ENCODE data around the gene WSCD2.

The WSCD2 gene

DNA sequence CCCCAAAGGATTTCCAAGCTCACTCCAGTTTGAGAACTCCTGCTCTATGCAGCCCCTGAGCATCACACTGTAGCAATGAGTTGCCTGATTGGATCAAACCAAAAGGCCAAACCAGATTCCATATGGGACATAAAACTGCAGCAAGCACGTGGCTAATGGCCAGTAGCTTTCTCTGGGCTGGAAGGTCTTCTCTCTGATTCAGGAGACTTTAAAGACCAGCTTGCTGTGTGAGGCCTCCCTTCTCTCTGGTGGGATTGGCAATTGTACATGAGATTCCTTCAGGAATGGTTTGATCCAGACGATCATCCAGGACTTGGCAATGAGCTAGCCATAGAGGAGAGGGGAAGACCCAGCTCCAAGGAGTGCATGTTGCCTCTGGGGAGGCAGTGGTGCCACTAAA lies 50.2 kb downstream of the WSCD2 start:
- Mint-ChIP-seq H3K27ac (ENCODE audit: low read depth) (no peak overlapping the region), H3K36me3 (ENCODE audit: insufficient read depth) (no peaks in the 10 kb centered on the region), H3K9me3 (no peaks in the 10 kb centered on the region), H3K27me3 (no peaks in the 10 kb centered on the region), H3K4me3 (no peak overlapping the region), H3K4me1 (no peaks in the 10 kb centered on the region)
- ATAC-seq (replicated peaks; ENCODE audit: extremely low read depth, poor library complexity, severe bottlenecking) (no peak), DNase-seq (ENCODE audit: low spot score in 2 of 2) (no peak)

DNA sequence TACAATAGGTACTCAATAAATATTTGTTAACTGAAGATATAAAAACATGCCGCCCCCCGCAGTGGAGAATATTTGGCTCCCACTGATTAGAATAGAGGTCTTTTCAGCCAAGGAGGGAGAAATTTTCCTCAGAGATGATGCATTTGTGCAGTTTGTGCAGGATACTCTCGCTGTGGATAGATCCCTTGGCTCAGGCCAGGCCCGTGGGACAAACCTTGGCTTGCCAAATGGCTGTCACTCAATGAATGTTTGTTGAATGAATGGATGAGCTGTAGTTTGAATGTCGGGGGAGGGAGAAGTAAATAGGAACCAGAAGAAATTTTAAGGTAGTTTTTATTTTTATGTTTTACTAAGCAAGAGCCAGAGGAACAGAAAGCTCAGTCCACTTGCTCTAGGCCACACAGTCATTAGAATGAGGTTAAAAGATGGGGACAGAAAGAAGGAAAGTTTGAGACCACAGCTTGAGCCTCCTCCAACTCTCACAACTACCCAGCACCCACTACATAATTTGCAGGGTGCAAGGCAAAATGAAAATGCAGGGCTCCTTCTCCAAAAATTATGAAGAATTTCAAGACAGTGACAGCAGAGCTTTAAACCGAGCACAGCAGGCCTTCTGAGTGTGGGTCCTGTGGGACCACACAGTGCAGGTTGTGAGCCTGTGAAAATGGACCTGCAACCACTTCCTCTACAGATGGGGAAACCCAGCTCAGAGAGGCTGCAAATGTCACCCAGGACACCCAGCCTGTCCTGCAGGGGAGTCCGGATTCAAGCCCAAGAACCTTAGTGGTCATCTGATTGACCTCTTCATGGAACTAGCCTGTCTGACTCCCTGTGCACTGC lies 51.4 kb downstream of the WSCD2 start:
- Mint-ChIP-seq H3K27me3 (no peaks in the 10 kb centered on the region), H3K27ac (ENCODE audit: low read depth) (no peak overlapping the region), H3K4me3 (no peak overlapping the region), H3K9me3 (no peaks in the 10 kb centered on the region), H3K36me3 (ENCODE audit: insufficient read depth) (no peaks in the 10 kb centered on the region), H3K4me1 (no peaks in the 10 kb centered on the region)
- DNase-seq (ENCODE audit: low spot score in 2 of 2) (no peak), ATAC-seq (replicated peaks; ENCODE audit: extremely low read depth, poor library complexity, severe bottlenecking) (no peak)

- no peaks in the 10 kb centered on the region for H3K9me3 Mint-ChIP-seq
- H3K27ac Mint-ChIP-seq (ENCODE audit: low read depth), result no peak overlapping the region
- H3K27me3 Mint-ChIP-seq, result peaks cover 4% of the 10 kb centered on the region
- no peaks in the 10 kb centered on the region for H3K36me3 Mint-ChIP-seq (ENCODE audit: insufficient read depth)
- no peak for ATAC-seq (replicated peaks; ENCODE audit: extremely low read depth, poor library complexity, severe bottlenecking)
- no peak for DNase-seq (ENCODE audit: low spot score in 2 of 2)
- H3K4me1 Mint-ChIP-seq, result no peaks in the 10 kb centered on the region
- H3K4me3 Mint-ChIP-seq, result no peak overlapping the region
Observed at GRCh38 chr12:108181095-108181454, 52.0 kb downstream of the WSCD2 start.

DNA sequence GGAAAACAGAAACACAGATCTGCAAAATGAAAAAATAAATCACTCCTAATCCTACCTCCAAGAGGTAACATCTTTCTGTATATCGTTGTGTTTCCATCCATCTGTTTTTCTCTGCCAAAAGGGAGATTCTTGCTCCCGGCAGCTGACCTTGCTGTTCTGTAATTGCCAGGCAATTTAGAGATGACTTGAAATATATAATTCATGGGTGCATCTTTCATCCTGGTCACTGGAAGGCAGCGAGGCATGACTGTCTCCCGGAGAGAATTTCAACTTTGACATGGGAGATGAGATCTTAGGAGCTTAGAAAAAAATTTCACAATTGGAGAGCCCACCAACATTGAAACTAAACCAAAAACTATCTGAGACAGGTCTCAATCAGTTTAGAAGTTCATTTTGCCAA lies 53.0 kb downstream of the WSCD2 start:
- Mint-ChIP-seq H3K4me1 (no peaks in the 10 kb centered on the region), H3K9me3 (no peaks in the 10 kb centered on the region), H3K27ac (ENCODE audit: low read depth) (no peak overlapping the region), H3K36me3 (ENCODE audit: insufficient read depth) (no peaks in the 10 kb centered on the region), H3K27me3 (peaks cover 10% of the 10 kb centered on the region), H3K4me3 (no peak overlapping the region)
- DNase-seq (ENCODE audit: low spot score in 2 of 2), result no peak
- ATAC-seq (replicated peaks; ENCODE audit: extremely low read depth, poor library complexity, severe bottlenecking), result no peak

- H3K4me1 Mint-ChIP-seq, result no peaks in the 10 kb centered on the region
- no peak overlapping the region for H3K4me3 Mint-ChIP-seq
- no peaks in the 10 kb centered on the region for H3K9me3 Mint-ChIP-seq
- peaks cover 27% of the 10 kb centered on the region for H3K27me3 Mint-ChIP-seq
- DNase-seq (ENCODE audit: low spot score in 2 of 2), result no peak
- ATAC-seq (replicated peaks; ENCODE audit: extremely low read depth, poor library complexity, severe bottlenecking), result no peak
- no peaks in the 10 kb centered on the region for H3K36me3 Mint-ChIP-seq (ENCODE audit: insufficient read depth)
- H3K27ac Mint-ChIP-seq (ENCODE audit: low read depth), result no peak overlapping the region
Observed at GRCh38 chr12:108185002-108185401, 55.9 kb downstream of the WSCD2 start.

GRCh38 chr12:108187831-108188230 lies 58.7 kb downstream of the WSCD2 start:
- ATAC-seq (replicated peaks; ENCODE audit: extremely low read depth, poor library complexity, severe bottlenecking) (no peak), DNase-seq (ENCODE audit: low spot score in 2 of 2) (no peak)
- Mint-ChIP-seq H3K27me3 (peaks cover 45% of the 10 kb centered on the region), H3K4me3 (no peak overlapping the region), H3K9me3 (no peaks in the 10 kb centered on the region), H3K36me3 (ENCODE audit: insufficient read depth) (no peaks in the 10 kb centered on the region), H3K27ac (ENCODE audit: low read depth) (no peak overlapping the region), H3K4me1 (no peaks in the 10 kb centered on the region)

GRCh38 chr12:108190529-108190928 lies 61.4 kb downstream of the WSCD2 start:
- no peak for ATAC-seq (replicated peaks; ENCODE audit: extremely low read depth, poor library complexity, severe bottlenecking)
- Mint-ChIP-seq H3K4me3 (no peak overlapping the region), H3K4me1 (no peaks in the 10 kb centered on the region), H3K27ac (ENCODE audit: low read depth) (no peak overlapping the region), H3K36me3 (ENCODE audit: insufficient read depth) (no peaks in the 10 kb centered on the region), H3K27me3 (peaks cover 45% of the 10 kb centered on the region), H3K9me3 (no peaks in the 10 kb centered on the region)
- no peak for DNase-seq (ENCODE audit: low spot score in 2 of 2)

DNA sequence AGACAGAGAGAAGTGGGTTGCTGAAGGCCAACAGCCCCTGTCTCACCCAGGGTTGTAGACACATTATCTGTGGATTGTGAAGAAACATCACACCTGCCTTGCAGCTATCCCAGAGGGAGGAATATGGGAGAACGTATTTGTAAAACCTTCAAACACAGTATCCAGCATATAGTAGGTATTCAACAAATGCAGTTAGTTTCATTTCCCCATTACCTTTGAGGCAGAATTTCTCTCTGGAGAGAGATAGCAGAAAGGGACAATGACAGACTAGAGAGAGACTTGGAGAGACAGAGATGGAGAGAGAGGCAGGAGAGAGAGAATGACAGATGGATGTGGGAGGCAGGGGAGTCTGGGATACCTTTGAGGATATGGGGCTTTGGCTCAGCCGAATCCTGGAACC lies 62.0 kb downstream of the WSCD2 start:
- no peaks in the 10 kb centered on the region for H3K36me3 Mint-ChIP-seq (ENCODE audit: insufficient read depth)
- no peaks in the 10 kb centered on the region for H3K4me1 Mint-ChIP-seq
- H3K9me3 Mint-ChIP-seq, result no peaks in the 10 kb centered on the region
- ATAC-seq (replicated peaks; ENCODE audit: extremely low read depth, poor library complexity, severe bottlenecking), result no peak
- no peak overlapping the region for H3K27ac Mint-ChIP-seq (ENCODE audit: low read depth)
- H3K4me3 Mint-ChIP-seq, result no peak overlapping the region
- no peak for DNase-seq (ENCODE audit: low spot score in 2 of 2)
- peaks cover 40% of the 10 kb centered on the region for H3K27me3 Mint-ChIP-seq

DNA sequence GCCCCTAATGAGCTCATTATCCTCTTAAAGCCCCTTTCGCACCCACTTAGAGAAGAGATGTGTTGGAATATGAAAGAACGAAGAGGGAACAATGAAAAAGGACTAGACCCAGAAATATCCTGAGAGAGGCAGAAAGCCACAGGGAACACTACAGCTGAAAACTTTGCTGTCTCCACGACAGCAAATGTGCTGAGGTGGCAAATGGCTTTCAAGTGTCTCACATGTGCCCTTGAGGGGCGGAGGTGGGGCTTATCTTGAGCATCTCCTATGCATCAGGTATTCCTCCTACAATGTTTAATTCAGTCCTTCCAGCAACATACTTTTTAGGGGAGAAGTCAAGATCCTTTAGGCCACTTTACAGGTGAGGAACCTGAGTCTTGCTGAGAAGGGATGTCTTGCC lies 62.9 kb downstream of the WSCD2 start:
- Mint-ChIP-seq H3K4me3 (no peak overlapping the region), H3K4me1 (no peaks in the 10 kb centered on the region), H3K27me3 (peaks cover 35% of the 10 kb centered on the region), H3K36me3 (ENCODE audit: insufficient read depth) (no peaks in the 10 kb centered on the region), H3K9me3 (no peaks in the 10 kb centered on the region), H3K27ac (ENCODE audit: low read depth) (no peak overlapping the region)
- ATAC-seq (replicated peaks; ENCODE audit: extremely low read depth, poor library complexity, severe bottlenecking) (no peak), DNase-seq (ENCODE audit: low spot score in 2 of 2) (no peak)

- Mint-ChIP-seq H3K4me1 (no peaks in the 10 kb centered on the region), H3K36me3 (ENCODE audit: insufficient read depth) (no peaks in the 10 kb centered on the region), H3K9me3 (no peaks in the 10 kb centered on the region), H3K27ac (ENCODE audit: low read depth) (no peak overlapping the region), H3K4me3 (no peak overlapping the region), H3K27me3 (peaks cover 30% of the 10 kb centered on the region)
- DNase-seq (ENCODE audit: low spot score in 2 of 2) (no peak), ATAC-seq (replicated peaks; ENCODE audit: extremely low read depth, poor library complexity, severe bottlenecking) (no peak)
Observed at GRCh38 chr12:108193493-108193892, 64.4 kb downstream of the WSCD2 start.

GRCh38 chr12:108193917-108194316 lies 64.8 kb downstream of the WSCD2 start:
- Mint-ChIP-seq H3K27me3 (peaks cover 30% of the 10 kb centered on the region), H3K4me3 (no peak overlapping the region)
- no peak for ATAC-seq (replicated peaks; ENCODE audit: extremely low read depth, poor library complexity, severe bottlenecking)

DNA sequence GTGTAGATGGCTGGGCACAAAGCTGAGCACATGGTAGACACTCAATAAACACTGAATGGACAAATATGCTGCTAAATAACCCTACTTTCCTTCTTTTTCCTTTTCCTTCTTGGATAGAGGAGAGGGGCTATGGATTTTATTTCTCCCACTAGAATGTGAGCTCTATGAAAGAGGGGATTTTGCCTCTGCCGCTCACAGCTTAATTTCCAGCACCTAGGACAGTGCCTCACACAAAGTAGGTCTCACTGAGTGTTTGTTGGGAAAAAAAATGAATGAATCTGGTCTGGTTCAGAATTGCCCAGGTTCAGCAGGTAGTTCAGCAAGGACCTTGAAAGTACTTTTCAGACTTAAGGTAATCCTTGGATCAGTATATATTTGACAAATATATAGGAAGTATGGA lies 65.5 kb downstream of the WSCD2 start:
- Mint-ChIP-seq H3K4me3 (no peak overlapping the region), H3K9me3 (no peaks in the 10 kb centered on the region), H3K36me3 (ENCODE audit: insufficient read depth) (no peaks in the 10 kb centered on the region), H3K27ac (ENCODE audit: low read depth) (no peak overlapping the region), H3K27me3 (peaks cover 28% of the 10 kb centered on the region), H3K4me1 (no peaks in the 10 kb centered on the region)
- no peak for DNase-seq (ENCODE audit: low spot score in 2 of 2)
- ATAC-seq (replicated peaks; ENCODE audit: extremely low read depth, poor library complexity, severe bottlenecking), result no peak

More at GRCh38 chr12:108193917-108194316, 64.8 kb downstream of the WSCD2 start:
- Mint-ChIP-seq H3K4me1 (no peaks in the 10 kb centered on the region), H3K27ac (ENCODE audit: low read depth) (no peak overlapping the region), H3K36me3 (ENCODE audit: insufficient read depth) (no peaks in the 10 kb centered on the region), H3K9me3 (no peaks in the 10 kb centered on the region)
- DNase-seq (ENCODE audit: low spot score in 2 of 2), result no peak

DNA sequence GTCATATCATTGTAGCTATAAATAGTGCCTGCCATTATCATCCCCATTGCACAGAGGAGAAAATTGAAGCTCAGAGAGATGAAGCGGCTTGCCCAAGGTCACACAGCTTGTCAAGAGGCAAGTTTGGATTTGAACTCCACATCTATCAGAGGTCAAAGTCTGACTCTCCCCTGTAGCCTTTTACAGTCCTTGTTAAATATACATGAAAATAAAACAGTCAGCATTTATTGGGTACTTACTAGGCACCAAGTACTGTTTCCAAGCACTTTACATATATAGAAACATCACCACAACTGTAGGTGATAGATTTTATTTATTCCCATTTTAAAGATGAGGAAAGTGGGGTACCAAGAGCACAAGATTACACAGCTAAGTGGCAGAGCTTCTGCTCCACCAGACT lies 67.2 kb downstream of the WSCD2 start:
- H3K4me3 Mint-ChIP-seq, result no peak overlapping the region
- no peaks in the 10 kb centered on the region for H3K4me1 Mint-ChIP-seq
- no peaks in the 10 kb centered on the region for H3K9me3 Mint-ChIP-seq
- ATAC-seq (replicated peaks; ENCODE audit: extremely low read depth, poor library complexity, severe bottlenecking) (no peak), DNase-seq (ENCODE audit: low spot score in 2 of 2) (no peak)
- H3K27ac Mint-ChIP-seq (ENCODE audit: low read depth), result no peak overlapping the region
- peaks cover 27% of the 10 kb centered on the region for H3K27me3 Mint-ChIP-seq
- H3K36me3 Mint-ChIP-seq (ENCODE audit: insufficient read depth), result no peaks in the 10 kb centered on the region
